Measurements from ENCODE around the gene BTNL9.
"Not testable (repeated sequence)": the region's sequence is repeated elsewhere in the genome, so short reads cannot be mapped to it uniquely, and the experiment has no call there.

Gene BTNL9

GRCh38 chr5:181039931-181040630 is at the start of gene BTNL9:
BTNL9 (plus strand) TSS chr5:181040266; CDS start chr5:181045490, 5,224 bp downstream.
- no peak for DNase-seq

- no peak for DNase-seq
These were observed 49.2 kb upstream of the BTNL9 start for GRCh38 chr5:180990882-180991242.

- DNase-seq = no peak
These were observed 38.1 kb upstream of the BTNL9 start for GRCh38 chr5:181001947-181002346.

- DNase-seq = no peak
These were observed 34.3 kb upstream of the BTNL9 start for GRCh38 chr5:181005791-181006190.

GRCh38 chr5:181008136-181008535 is 31.9 kb upstream of the BTNL9 start:
- DNase-seq = no peak

GRCh38 chr5:181010018-181010417 is 30.0 kb upstream of the BTNL9 start:
- DNase-seq = not testable (repeated sequence)

- not testable (repeated sequence) for DNase-seq
These were observed 25.4 kb upstream of the BTNL9 start for GRCh38 chr5:181014654-181015053.

- not testable (repeated sequence) for DNase-seq
These were observed 22.6 kb upstream of the BTNL9 start for GRCh38 chr5:181017448-181017847.

GRCh38 chr5:181020688-181021087 is 19.4 kb upstream of the BTNL9 start:
- no peak for DNase-seq

- no peak for DNase-seq
These were observed 15.6 kb upstream of the BTNL9 start for GRCh38 chr5:181024245-181025064.

GRCh38 chr5:181027452-181028031 is 12.5 kb upstream of the BTNL9 start:
- DNase-seq = no peak

GRCh38 chr5:181028032-181028819 is 11.8 kb upstream of the BTNL9 start:
- DNase-seq = no peak

- DNase-seq = no peak
These were observed 8.3 kb upstream of the BTNL9 start for GRCh38 chr5:181031716-181032115.

- no peak for DNase-seq
These were observed 3.9 kb upstream of the BTNL9 start for GRCh38 chr5:181035991-181036815.

GRCh38 chr5:181036816-181037364 is 3.2 kb upstream of the BTNL9 start:
- no peak for DNase-seq

- DNase-seq = no peak
These were observed 2.7 kb upstream of the BTNL9 start for GRCh38 chr5:181037365-181037861.

GRCh38 chr5:181039471-181039870 is 595 bp upstream of the BTNL9 start:
- DNase-seq = no peak

GRCh38 chr5:181040631-181040945 is 522 bp downstream of the BTNL9 start:
- no peak for DNase-seq

GRCh38 chr5:181041043-181041442 is 977 bp downstream of the BTNL9 start:
- no peak for DNase-seq

- no peak for DNase-seq
These were observed 2.1 kb downstream of the BTNL9 start for GRCh38 chr5:181042036-181042713.

- no peak for DNase-seq
These were observed 2.7 kb downstream of the BTNL9 start for GRCh38 chr5:181042722-181043121.

Measured in hematopoietic multipotent progenitor cell treated with erythropoietin and hydrocortisone succinate and interleukin-3 and kit ligand, for 8 days (in vitro differentiated cells).